SK-N-DZ (cell line): ENCODE results near the gene CPLANE1.
"Not testable (repeated sequence)": the region's sequence is repeated elsewhere in the genome, so short reads cannot be mapped to it uniquely, and the experiment has no call there.

Source experiments
- DNase-seq: peaks from one replicate; pipeline ENCODE4 v3.0.0-alpha.2; 2015; ENCODE audit warnings: low spot score

CPLANE1 gene

DNA sequence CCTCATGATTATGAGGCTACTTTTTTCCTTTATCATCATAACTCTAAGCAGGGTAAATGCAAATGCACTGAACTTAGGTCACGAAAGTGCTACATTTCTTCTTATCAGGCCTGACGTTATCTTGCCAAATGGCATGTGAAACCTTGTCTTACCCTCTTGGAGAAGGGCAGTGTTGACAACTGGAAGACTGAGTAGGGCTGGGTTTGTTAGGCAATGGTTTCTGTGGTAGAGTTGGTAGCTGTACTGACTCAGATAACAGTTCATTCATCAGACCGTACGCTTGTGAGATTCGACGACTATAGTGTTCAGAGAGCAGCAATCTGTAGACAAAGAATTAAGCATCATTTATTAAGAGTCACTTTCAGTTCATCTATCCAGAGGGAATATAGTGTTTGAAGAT lies 127.7 kb downstream of the CPLANE1 start:
- DNase-seq, result no peak

DNA sequence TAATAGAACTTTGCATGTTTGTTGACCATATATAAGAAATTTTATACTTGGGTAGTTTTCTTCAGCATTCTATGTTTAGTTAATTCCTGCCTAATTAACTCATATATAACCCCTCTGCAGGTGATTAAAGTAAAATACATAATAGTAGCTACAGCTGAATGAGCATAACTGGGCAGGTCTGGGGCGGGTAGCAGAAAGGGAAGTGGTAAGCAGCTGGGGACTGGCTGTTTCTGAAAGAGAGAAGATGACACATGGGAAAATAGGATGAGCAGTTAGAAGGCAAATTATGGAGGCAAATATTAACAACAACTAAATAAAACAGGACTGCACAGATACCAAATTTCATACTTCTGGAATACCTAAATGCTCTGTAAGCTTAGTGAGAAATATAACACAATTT lies 128.1 kb downstream of the CPLANE1 start:
- no peak for DNase-seq

DNA sequence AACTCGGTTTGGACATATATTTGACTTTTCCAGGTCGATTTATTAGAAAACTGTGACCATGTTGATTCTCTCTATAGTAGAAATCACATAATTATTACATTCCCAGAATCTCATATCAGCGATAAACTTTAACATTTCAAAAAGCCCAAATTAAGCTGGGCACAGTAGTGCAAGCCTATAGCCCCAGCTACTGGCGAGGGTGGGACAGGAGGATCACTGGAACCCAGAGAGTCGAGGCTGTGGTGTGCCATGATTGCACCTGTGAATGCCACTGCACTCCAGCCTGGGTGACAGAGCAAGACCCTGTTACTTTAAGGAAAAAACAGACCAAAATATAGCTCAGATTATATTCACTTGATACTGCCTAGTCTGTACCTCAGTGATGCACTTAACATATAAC lies 128.9 kb downstream of the CPLANE1 start:
- DNase-seq, result no peak

DNA sequence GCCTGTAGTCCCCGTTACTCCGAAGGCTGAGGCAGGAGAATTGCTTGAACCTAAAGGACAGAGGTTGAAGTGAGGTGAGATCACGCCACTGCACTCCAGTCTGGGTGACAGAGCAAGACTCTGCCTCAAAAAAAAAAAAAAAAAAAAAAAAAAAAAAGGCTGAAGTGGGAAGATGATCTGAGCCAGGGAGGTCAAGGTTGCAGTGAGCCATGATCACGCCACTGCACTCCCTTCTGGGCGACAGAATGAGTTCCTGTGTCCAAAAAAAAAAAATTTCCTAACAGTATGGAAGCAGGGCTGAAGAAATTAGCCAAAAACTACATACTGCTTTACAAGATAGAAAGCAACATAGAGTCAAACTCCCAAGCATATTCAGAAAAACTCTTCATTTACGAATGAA lies 132.8 kb downstream of the CPLANE1 start:
- DNase-seq, result no peak

GRCh38 chr5:37112383-37112991 lies 136.7 kb downstream of the CPLANE1 start:
- DNase-seq, result no peak

- no peak for DNase-seq
Measured at GRCh38 chr5:37111426-37112382, 137.5 kb downstream of the CPLANE1 start.

GRCh38 chr5:37110135-37110534 lies 139.0 kb downstream of the CPLANE1 start:
- DNase-seq, result no peak

DNA sequence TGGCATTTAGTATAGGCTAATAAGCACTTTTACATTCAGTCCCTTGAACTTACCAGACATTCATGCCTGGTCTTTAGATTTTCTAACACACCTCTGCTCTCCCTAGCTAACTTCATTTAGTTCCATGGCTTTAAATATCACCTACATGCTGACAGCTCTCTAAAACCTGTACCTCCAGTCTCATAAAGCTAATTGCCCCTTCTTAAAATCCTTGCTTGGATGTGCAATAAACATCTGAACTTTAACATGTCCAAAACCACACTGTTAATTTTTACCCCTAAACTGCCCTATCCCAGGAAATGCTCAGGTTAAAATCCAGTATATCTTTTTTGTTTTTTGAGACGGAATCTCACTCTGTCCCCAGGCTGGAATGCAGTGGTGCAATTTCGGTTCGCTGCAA lies 139.8 kb downstream of the CPLANE1 start:
- no peak for DNase-seq

DNA sequence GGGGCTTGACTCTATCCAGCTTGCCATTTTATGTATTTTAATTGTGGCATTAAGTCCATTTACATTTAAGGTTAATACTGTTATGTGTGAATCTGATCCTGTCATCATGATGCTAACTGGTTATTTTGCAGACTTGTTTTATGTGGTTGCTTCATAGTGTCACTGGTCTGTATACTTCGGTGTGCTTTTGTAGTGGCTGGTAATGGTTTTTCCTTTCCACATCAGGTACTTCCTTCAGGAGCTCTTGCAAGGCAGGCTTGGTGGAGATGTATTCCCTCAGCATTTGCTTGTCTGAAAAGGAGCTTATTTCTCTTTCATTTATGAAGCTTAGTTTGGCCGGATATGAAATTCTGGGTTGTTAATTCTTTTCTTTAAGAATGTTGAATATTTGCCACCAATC lies 145.9 kb downstream of the CPLANE1 start:
- DNase-seq, result no peak

GRCh38 chr5:37099267-37099666 lies 149.9 kb downstream of the CPLANE1 start:
- not testable (repeated sequence) for DNase-seq

GRCh38 chr5:37093795-37094194 lies 155.4 kb downstream of the CPLANE1 start:
- DNase-seq, result not testable (repeated sequence)

GRCh38 chr5:37090781-37091180 lies 158.4 kb downstream of the CPLANE1 start:
- no peak for DNase-seq

- DNase-seq, result no peak
Measured at GRCh38 chr5:37090123-37090726, 159.0 kb downstream of the CPLANE1 start.

- no peak for DNase-seq
Measured at GRCh38 chr5:37088009-37088408, 161.2 kb downstream of the CPLANE1 start.

GRCh38 chr5:37086466-37087173 lies 162.6 kb downstream of the CPLANE1 start:
- DNase-seq, result no peak

DNA sequence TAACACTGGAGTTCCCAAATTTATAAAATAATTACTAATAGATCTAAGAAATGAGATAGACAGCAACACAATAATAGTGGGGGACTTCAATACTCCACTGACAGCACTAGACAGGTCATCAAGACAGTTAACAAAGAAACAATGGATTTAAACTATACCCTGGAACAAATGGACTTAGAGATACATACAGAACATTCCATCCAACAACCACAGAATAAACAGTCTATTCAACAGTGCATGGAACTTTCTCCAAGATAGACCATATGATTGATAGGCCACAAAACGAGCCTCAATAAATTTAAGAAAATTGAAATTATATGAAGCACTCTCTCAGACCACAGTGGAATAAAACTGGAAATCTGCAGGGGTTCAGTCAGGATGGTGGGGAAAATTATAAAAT lies 163.2 kb downstream of the CPLANE1 start:
- DNase-seq, result not testable (repeated sequence)

DNA sequence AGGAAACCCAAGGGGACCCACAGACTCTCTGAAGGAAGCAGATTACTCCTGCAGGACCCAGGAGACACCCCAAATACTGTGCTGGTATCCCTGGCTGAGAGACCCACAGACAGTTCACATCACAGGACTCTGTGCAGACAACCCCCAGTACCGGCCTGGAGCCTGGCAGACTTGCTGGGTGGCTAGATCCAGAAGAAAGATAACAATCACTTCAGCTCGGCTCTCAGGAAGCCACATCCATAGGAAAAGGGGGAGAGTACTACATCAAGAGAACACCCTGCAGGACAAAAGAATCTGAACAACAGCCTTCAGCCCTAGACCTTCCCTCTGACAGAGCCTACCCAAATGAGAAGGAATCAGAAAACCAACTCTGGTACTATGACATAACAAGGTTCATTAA lies 166.2 kb downstream of the CPLANE1 start:
- peak; percentile 45 for DNase-seq

GRCh38 chr5:37080697-37081096 lies 168.5 kb downstream of the CPLANE1 start:
- no peak for DNase-seq

GRCh38 chr5:37077146-37077545 lies 172.0 kb downstream of the CPLANE1 start:
- no peak for DNase-seq

DNA sequence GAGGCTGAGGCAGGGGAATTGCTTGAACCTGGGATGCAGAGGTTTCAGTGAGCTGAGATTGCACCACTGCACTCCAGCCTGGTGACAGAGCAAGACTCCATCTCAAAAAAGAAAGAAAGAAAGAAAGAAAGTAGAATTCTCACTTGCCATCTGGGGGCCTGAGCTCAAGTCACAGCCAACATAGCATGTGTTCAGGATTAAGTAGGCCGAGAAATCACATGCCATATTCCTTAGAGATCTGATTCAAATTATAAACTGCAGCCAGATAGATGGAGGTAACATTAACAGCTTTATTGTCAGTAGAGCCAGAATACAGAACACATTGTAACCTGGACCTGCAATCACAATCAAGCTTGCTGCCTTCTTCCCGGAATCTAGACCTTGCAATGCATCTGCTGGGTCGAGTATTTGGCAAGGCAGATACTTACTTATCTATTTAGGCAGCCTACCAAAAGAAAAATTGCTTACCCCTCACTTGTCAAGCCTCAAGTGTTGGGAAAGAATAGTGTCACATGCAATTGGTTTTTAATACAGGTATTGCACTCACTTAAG lies 173.7 kb downstream of the CPLANE1 start:
- no peak for DNase-seq

DNA sequence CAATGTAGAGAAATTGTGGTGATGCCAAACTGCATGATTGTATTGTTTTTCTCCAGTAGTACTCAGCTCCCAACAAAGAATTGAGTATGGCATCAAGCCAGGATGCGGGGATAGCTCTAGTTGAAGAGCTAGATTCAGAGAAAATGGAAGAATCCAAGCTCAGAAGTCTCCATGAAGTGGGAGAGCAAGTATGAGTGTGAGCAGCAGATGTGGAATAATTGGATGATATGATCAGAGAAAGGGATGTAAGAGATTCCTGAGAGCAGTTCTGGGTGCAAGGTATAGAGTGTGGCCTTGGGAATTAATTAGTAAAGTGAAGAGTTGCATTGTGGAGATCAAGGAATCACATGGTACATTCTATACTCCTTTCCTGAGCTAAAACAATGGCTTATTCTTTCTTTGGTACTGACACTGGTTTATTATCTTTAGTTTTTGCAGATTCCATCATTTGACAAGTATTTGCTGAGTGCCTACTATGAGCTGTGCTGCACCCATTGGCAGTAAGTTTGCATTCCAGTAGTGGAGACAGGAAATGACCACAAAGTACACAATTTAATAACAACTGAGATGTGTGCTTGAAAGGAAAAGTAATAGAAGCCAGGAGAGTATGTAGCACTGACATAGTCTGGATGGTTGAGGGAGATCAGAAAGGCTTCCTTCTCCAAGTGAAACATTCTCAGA lies 177.1 kb downstream of the CPLANE1 start:
- DNase-seq, result no peak
